H1 (cell line): Measurements from ENCODE around the gene ABHD2. TPM values are rescaled to one million over a fixed set of nuclear protein-coding genes. Genes with fewer than 3 reads are reported as not detected.

Experiments
- ATF2 ChIP-seq: IDR thresholded peaks from 2 replicates; pipeline ENCODE4 v1.6.1; 2012; ENCODE audit warnings: low read length, inconsistent platforms
- CBX5 ChIP-seq: fragments of 300-800, 300-1000 bp; sonication (generic); IDR thresholded peaks from 2 replicates; pipeline ENCODE4 v1.7.1; 2016; ENCODE audit warnings: antibody characterized with exemption, low read length, low read depth
- FOSL1 ChIP-seq: IDR thresholded peaks from 2 replicates; pipeline ENCODE4 v1.6.1; 2011; ENCODE audit warnings: mild to moderate bottlenecking, low read depth, low read length, moderate library complexity; ENCODE audit not compliant: insufficient read depth
- polyA plus RNA-seq, 7 experiments: library from polyadenylated mRNA; depleted of rRNA in 3 of 7; stranded (reverse) in 5 of 7; unstranded in 2 of 7; fragments of >200 nt in 5 of 7; fragments of 200-250 nt in 2 of 7; gene quantifications; 1 replicate in 5 of 7; 2 replicates in 1 of 7; 4 replicates in 1 of 7; pipeline versions ENCODE4 v1.2.1 to v1.2.3, GENCODE V29; 2011 to 2013; ENCODE audit warnings: missing spikeins in 2 of 7, mixed read lengths in 2 of 7
- total RNA-seq: library from RNA; stranded (reverse); fragmentation: NEBNext Ultra II Directional; extraction: Animal tissue kit (Norgen Biotek cat#: 25700); gene quantifications from 2 replicates; pipeline ENCODE4 v1.2.1, GENCODE V29; 2021

The ABHD2 gene
- total and polyA plus RNA-seq, 2 of the 8 experiments (the other 6 are each of a cell fraction or from before 2014, with no cell fraction given): 9.1 to 23.7 TPM

GRCh38 chr15:89131731-89132130 lies 43.5 kb downstream of the ABHD2 start (continued):
- no peak for TF ChIP-seq CBX5
- TF ChIP-seq FOSL1: no peak
- no peak for TF ChIP-seq ATF2
